IMR-90 (cell line): ENCODE data around the gene SAG. TPM values are rescaled to one million over a fixed set of nuclear protein-coding genes. Genes with fewer than 3 reads are reported as not detected.

ENCODE experiments used
- ATAC-seq: fragments of 200-7000 bp; cut with Tn5 transposase; 2 replicates; pipeline ENCODE4 v1.9.1; 2020; ENCODE audit warnings: low read depth, mild to moderate bottlenecking, moderate library complexity
- BruUV-seq: library from RNA; stranded (reverse); fragments of 400-500 nt; replicated peaks from 2 replicates; lab custom pipeline; 2021; lab: Mats Ljungman, UMichigan
- CTCF ChIA-PET: fragments of 300-600 bp; formaldehyde crosslinking; extraction: SDS; loops from one replicate; lab custom pipeline; 2021; ENCODE audit warnings: antibody characterized with exemption; lab: Yijun Ruan, JAX
- POLR2A ChIA-PET: fragments of 300-600 bp; sonication (Branson Sonifier 250); formaldehyde crosslinking; loops from one replicate; lab custom pipeline; 2022; ENCODE audit warnings: antibody characterized with exemption; ENCODE audit not compliant: unreplicated experiment; lab: Charles Lee
- DNase-seq: peaks from one replicate; pipeline ENCODE4 v3.0.0; 2013
- H2AFZ ChIP-seq: replicated peaks from 2 replicates; pipeline ENCODE3; 2013; ENCODE audit warnings: low read length, mild to moderate bottlenecking; ENCODE audit not compliant: poor library complexity
- H2AK5ac ChIP-seq: 2 replicates; pipeline ENCODE4 v1.6.1; 2013; ENCODE audit warnings: low read depth, low read length, inconsistent platforms
- H2AK9ac ChIP-seq: replicated peaks from 2 replicates; pipeline ENCODE3; 2013; ENCODE audit warnings: mild to moderate bottlenecking, low read depth, low read length, moderate library complexity; ENCODE audit not compliant: poor library complexity
- H2BK120ac ChIP-seq: 2 replicates; pipeline ENCODE4 v1.6.1; 2013; ENCODE audit warnings: low read depth, low read length, inconsistent platforms
- H2BK15ac ChIP-seq: 3 replicates; pipeline ENCODE4 v1.6.1; 2013; ENCODE audit warnings: low read depth, low read length, inconsistent platforms
- H2BK20ac ChIP-seq: 2 replicates; pipeline ENCODE4 v1.6.1; 2013; ENCODE audit warnings: low read depth, mild to moderate bottlenecking, inconsistent platforms, low read length, moderate library complexity
- H2BK5ac ChIP-seq: 2 replicates; pipeline ENCODE4 v1.6.1; 2013; ENCODE audit warnings: mild to moderate bottlenecking, low read depth, low read length, inconsistent platforms; ENCODE audit not compliant: poor library complexity, severe bottlenecking
- H3K14ac ChIP-seq: replicated peaks from 2 replicates; pipeline ENCODE4 v1.6.1; 2013; ENCODE audit warnings: low read depth, low read length, inconsistent platforms
- H3K18ac ChIP-seq: 2 replicates; pipeline ENCODE4 v1.6.1; 2013; ENCODE audit warnings: low read depth, low read length, control low read depth
- H3K23ac ChIP-seq: 2 replicates; pipeline ENCODE4 v1.6.1; 2013; ENCODE audit warnings: low read depth, low read length, inconsistent platforms
- H3K27ac ChIP-seq: 2 replicates; pipeline ENCODE4 v1.5.1; 2013; ENCODE audit warnings: mild to moderate bottlenecking, control low read depth, low read length; ENCODE audit not compliant: insufficient read depth
- H3K27me3 ChIP-seq: 2 replicates; pipeline ENCODE4 v1.6.1; 2013; ENCODE audit warnings: low read length; ENCODE audit not compliant: control insufficient read depth, insufficient read depth
- H3K36me3 ChIP-seq: 2 replicates; pipeline ENCODE4 v1.6.1; 2013; ENCODE audit warnings: low read length, mixed read lengths; ENCODE audit not compliant: control insufficient read depth, insufficient read depth
- H3K4ac ChIP-seq: 2 replicates; pipeline ENCODE4 v1.6.1; 2013; ENCODE audit warnings: low read depth, low read length, inconsistent platforms
- H3K4me1 ChIP-seq: 2 replicates; pipeline ENCODE4 v1.6.1; 2013; ENCODE audit warnings: low read length, mixed read lengths; ENCODE audit not compliant: control insufficient read depth, insufficient read depth
- H3K4me2 ChIP-seq: 2 replicates; pipeline ENCODE4 v1.6.1; 2013; ENCODE audit warnings: low read depth, mild to moderate bottlenecking, control low read depth, low read length, moderate library complexity
- H3K4me3 ChIP-seq: 2 replicates; pipeline ENCODE4 v1.5.1; 2013; ENCODE audit warnings: low read depth, mild to moderate bottlenecking, control low read depth, low read length, moderate library complexity; ENCODE audit not compliant: insufficient read depth
- H3K56ac ChIP-seq: 2 replicates; pipeline ENCODE4 v1.6.1; 2013; ENCODE audit warnings: low read length, inconsistent platforms; ENCODE audit not compliant: insufficient read depth; ENCODE audit errors: extremely low read depth
- H3K79me1 ChIP-seq, 2 experiments: 2 replicates each; pipeline ENCODE4 v1.6.1; 2013; ENCODE audit warnings: low read length in 2 of 2, inconsistent platforms in 1 of 2, low read depth in 1 of 2
- H3K9ac ChIP-seq: 2 replicates; pipeline ENCODE4 v1.6.1; 2013; ENCODE audit warnings: low read depth, low read length, control low read depth
- H3K9me1 ChIP-seq: 2 replicates; pipeline ENCODE4 v1.6.1; 2013; ENCODE audit warnings: low read length, inconsistent platforms; ENCODE audit not compliant: insufficient read depth
- H3K9me3 ChIP-seq: 2 replicates; pipeline ENCODE4 v1.6.1; 2013; ENCODE audit warnings: low read length; ENCODE audit not compliant: control insufficient read depth, insufficient read depth
- H4K20me1 ChIP-seq: 2 replicates; pipeline ENCODE4 v1.6.1; 2013; ENCODE audit warnings: low read length, inconsistent platforms; ENCODE audit not compliant: insufficient read depth
- H4K5ac ChIP-seq: 2 replicates; pipeline ENCODE4 v1.6.1; 2013; ENCODE audit warnings: mild to moderate bottlenecking, low read depth, low read length, control low read depth
- H4K8ac ChIP-seq, 2 experiments: 2 replicates each; pipeline ENCODE4 v1.6.1; 2013; ENCODE audit warnings: low read depth in 2 of 2, low read length in 2 of 2, control low read depth in 1 of 2, inconsistent platforms in 1 of 2
- H4K91ac ChIP-seq: 2 replicates; pipeline ENCODE4 v1.6.1; 2013; ENCODE audit warnings: low read depth, low read length, inconsistent platforms; ENCODE audit not compliant: insufficient read depth
- BHLHE40 ChIP-seq: fragments of 150-350 bp; IDR thresholded peaks from 2 replicates; pipeline ENCODE4 v1.6.1; 2016; ENCODE audit warnings: mild to moderate bottlenecking, low read depth, low read length
- CEBPB ChIP-seq: IDR thresholded peaks from 2 replicates; pipeline ENCODE4 v1.6.1; 2012; ENCODE audit warnings: low read depth, low read length, improper control_type of control experiment
- CHD1 ChIP-seq: IDR thresholded peaks from 2 replicates; pipeline ENCODE4 v1.6.1; 2012; ENCODE audit warnings: low read depth, low read length, improper control_type of control experiment
- FOS ChIP-seq: fragments of 150-350 bp; IDR thresholded peaks from 2 replicates; pipeline ENCODE4 v1.6.1; 2016; ENCODE audit warnings: low read depth, low read length
- MAFK ChIP-seq: IDR thresholded peaks from 2 replicates; pipeline ENCODE4 v1.6.1; 2012; ENCODE audit warnings: low read depth, low read length, improper control_type of control experiment
- MAZ ChIP-seq: IDR thresholded peaks from 2 replicates; pipeline ENCODE4 v1.6.1; 2012; ENCODE audit warnings: low read depth, mild to moderate bottlenecking, low read length, improper control_type of control experiment, moderate library complexity, borderline replicate concordance
- MXI1 ChIP-seq: IDR thresholded peaks from 2 replicates; pipeline ENCODE4 v1.6.1; 2012; ENCODE audit warnings: low read depth, mild to moderate bottlenecking, low read length, moderate library complexity, borderline replicate concordance
- NFE2L2 ChIP-seq: fragments of 150-350 bp; IDR thresholded peaks from 2 replicates; pipeline ENCODE4 v1.6.1; 2016; ENCODE audit warnings: low read depth, mild to moderate bottlenecking, low read length
- POLR2A ChIP-seq: IDR thresholded peaks from 2 replicates; pipeline ENCODE4 v1.6.1; 2012; ENCODE audit warnings: mild to moderate bottlenecking, low read depth, low read length
- RAD21 ChIP-seq: IDR thresholded peaks from 2 replicates; pipeline ENCODE4 v1.6.1; 2012; ENCODE audit warnings: low read length, improper control_type of control experiment
- RCOR1 ChIP-seq: IDR thresholded peaks from 2 replicates; pipeline ENCODE4 v1.6.1; 2012; ENCODE audit warnings: mild to moderate bottlenecking, low read length, improper control_type of control experiment; ENCODE audit not compliant: insufficient replicate concordance
- RFX5 ChIP-seq: IDR thresholded peaks from 2 replicates; pipeline ENCODE4 v1.8.0; 2012; ENCODE audit warnings: low read depth, mild to moderate bottlenecking, low read length, moderate library complexity
- SMC3 ChIP-seq: fragments of 150-350 bp; IDR thresholded peaks from 2 replicates; pipeline ENCODE4 v1.6.1; 2016; ENCODE audit warnings: low read depth, mild to moderate bottlenecking, antibody characterized with exemption, low read length, moderate library complexity
- USF2 ChIP-seq: fragments of 150-350 bp; IDR thresholded peaks from 2 replicates; pipeline ENCODE4 v1.6.1; 2017; ENCODE audit warnings: mild to moderate bottlenecking, antibody characterized with exemption, low read length, low read depth
- WGBS, 2 experiments: methylation state at CpG; one replicate each; pipeline versions ENCODE4 v1.1.5 to v1.1.7; 2013; ENCODE audit warnings: missing lambda C conversion rate in 2 of 2; ENCODE audit not compliant: insufficient read length in 1 of 2; ENCODE audit errors: extremely low coverage in 2 of 2; 5-methylcytosine and 5-hydroxymethylcytosine counted together
- dilution Hi-C: fragments of 300-500 bp; cut with HindIII; formaldehyde crosslinking; loops from one replicate; pipeline ENCODE4 v1.14.3; 2018; ENCODE audit warnings: low sequenced_read_pairs; ENCODE audit not compliant: unreplicated experiment
- in situ Hi-C: fragments of 300-500 bp; cut with MboI; formaldehyde crosslinking; loops from 3 replicates; pipeline ENCODE4 v1.14.3; 2019; ENCODE audit warnings: low sequenced_read_pairs, inconsistent platforms, mixed read lengths
- intact Hi-C: fragments of 100-400 bp; cut with micrococcal nuclease; formaldehyde crosslinking; loops from 2 replicates; pipeline ENCODE4 v1.10.0; 2022
- polyA plus RNA-seq, 3 experiments: library from polyadenylated mRNA; depleted of rRNA; stranded (reverse); fragments of >200 nt; gene quantifications; 2 replicates each; pipeline ENCODE4 v1.2.3, GENCODE V29; 2012; ENCODE audit warnings: low replicate concordance in 1 of 3
- total RNA-seq: library from RNA; depleted of rRNA; stranded (reverse); fragments of >200 nt; gene quantifications from 2 replicates; pipeline ENCODE4 v1.2.3, GENCODE V29; 2012
- TF ChIP-seq, protein P1 (sequence below): conservative IDR thresholded peaks from 2 replicates; pipeline ENCODE4 v1.5.1; 2012; ENCODE audit warnings: mild to moderate bottlenecking, low read depth, low read length, improper control_type of control experiment
- TF ChIP-seq, protein P2 (sequence below): fragments of 150-350 bp; IDR thresholded peaks from 2 replicates; pipeline ENCODE4 v1.6.1; 2016; ENCODE audit warnings: low read depth, mild to moderate bottlenecking, low read length, moderate library complexity, borderline replicate concordance

Gene SAG
- total and polyA plus RNA-seq, 2 of the 4 experiments (the other 2 are of a cell fraction): not detected

GRCh38 chr2:233311241-233311926 is 3.8 kb downstream of the SAG start:
- no peak for DNase-seq
- H3K36me3 ChIP-seq: no peaks in the 10 kb centered on the region
- H3K18ac ChIP-seq: no peak overlapping the region
- no peaks in the 10 kb centered on the region for H3K4me1 ChIP-seq
- H3K4me2 ChIP-seq: no peak overlapping the region
- no peak overlapping the region for H2BK20ac ChIP-seq
- H4K5ac ChIP-seq: no peak overlapping the region
- no peak overlapping the region for H2AK9ac ChIP-seq
- no peaks in the 10 kb centered on the region for H3K9me1 ChIP-seq
- H2BK120ac ChIP-seq: no peak overlapping the region
- H3K23ac ChIP-seq: no peak overlapping the region
- no TSS peak for BruUV-seq
- no peaks in the 10 kb centered on the region for H3K79me1 ChIP-seq
- no peak for ATAC-seq
- dilution Hi-C loops (no loop called here), intact Hi-C loops (no loop called here), in situ Hi-C loops (no loop called here)
- H4K91ac ChIP-seq: no peak overlapping the region
- ChIA-PET POLR2A (no interaction called here), CTCF (no interaction called here)
- no peak overlapping the region for H4K8ac ChIP-seq
- no CpG with 5 or more reads among the region's 11 CpGs for WGBS, 2 experiments
- H3K4me3 ChIP-seq: no peak overlapping the region
- H4K20me1 ChIP-seq: no peaks in the 10 kb centered on the region
- TF ChIP-seq USF2 (no peak), RFX5 (no peak), NFE2L2 (no peak), MAFK (no peak), FOS (no peak), CEBPB (no peak), SMC3 (no peak), POLR2A (no peak), CHD1 (no peak), BHLHE40 (no peak), MXI1 (no peak), RCOR1 (no peak), RAD21 (no peak), MAZ (no peak)
- TF ChIP-seq, protein P1, sequence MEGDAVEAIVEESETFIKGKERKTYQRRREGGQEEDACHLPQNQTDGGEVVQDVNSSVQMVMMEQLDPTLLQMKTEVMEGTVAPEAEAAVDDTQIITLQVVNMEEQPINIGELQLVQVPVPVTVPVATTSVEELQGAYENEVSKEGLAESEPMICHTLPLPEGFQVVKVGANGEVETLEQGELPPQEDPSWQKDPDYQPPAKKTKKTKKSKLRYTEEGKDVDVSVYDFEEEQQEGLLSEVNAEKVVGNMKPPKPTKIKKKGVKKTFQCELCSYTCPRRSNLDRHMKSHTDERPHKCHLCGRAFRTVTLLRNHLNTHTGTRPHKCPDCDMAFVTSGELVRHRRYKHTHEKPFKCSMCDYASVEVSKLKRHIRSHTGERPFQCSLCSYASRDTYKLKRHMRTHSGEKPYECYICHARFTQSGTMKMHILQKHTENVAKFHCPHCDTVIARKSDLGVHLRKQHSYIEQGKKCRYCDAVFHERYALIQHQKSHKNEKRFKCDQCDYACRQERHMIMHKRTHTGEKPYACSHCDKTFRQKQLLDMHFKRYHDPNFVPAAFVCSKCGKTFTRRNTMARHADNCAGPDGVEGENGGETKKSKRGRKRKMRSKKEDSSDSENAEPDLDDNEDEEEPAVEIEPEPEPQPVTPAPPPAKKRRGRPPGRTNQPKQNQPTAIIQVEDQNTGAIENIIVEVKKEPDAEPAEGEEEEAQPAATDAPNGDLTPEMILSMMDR: no peak
- TF ChIP-seq, protein P2, sequence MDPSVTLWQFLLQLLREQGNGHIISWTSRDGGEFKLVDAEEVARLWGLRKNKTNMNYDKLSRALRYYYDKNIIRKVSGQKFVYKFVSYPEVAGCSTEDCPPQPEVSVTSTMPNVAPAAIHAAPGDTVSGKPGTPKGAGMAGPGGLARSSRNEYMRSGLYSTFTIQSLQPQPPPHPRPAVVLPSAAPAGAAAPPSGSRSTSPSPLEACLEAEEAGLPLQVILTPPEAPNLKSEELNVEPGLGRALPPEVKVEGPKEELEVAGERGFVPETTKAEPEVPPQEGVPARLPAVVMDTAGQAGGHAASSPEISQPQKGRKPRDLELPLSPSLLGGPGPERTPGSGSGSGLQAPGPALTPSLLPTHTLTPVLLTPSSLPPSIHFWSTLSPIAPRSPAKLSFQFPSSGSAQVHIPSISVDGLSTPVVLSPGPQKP: no peak
- no peak overlapping the region for H3K27ac ChIP-seq
- no peak overlapping the region for H3K56ac ChIP-seq
- no peak overlapping the region for H3K14ac ChIP-seq
- no peaks in the 10 kb centered on the region for H3K9me3 ChIP-seq
- no peak overlapping the region for H2AK5ac ChIP-seq
- no peak overlapping the region for H3K9ac ChIP-seq
- H2BK15ac ChIP-seq: no peak overlapping the region
- no peak overlapping the region for H2BK5ac ChIP-seq
- no peak overlapping the region for H3K4ac ChIP-seq
- no peak overlapping the region for H2AFZ ChIP-seq
- H3K27me3 ChIP-seq: peaks cover 16% of the 10 kb centered on the region
